ENCODE data around the gene CRYBB1.

- TF ChIP-seq CHD2 (IDR thresholded peaks at IDR 0.05; ENCODE audit: low read depth, low read length), result no peak
- TF ChIP-seq ATF6 (CRISPR knock-in tag; conservative IDR thresholded peaks at IDR 0.05), result no peak
- TF ChIP-seq TBL1XR1 (IDR thresholded peaks at IDR 0.05; ENCODE audit: borderline replicate concordance, low read length, partially characterized antibody), result no peak
- TF ChIP-seq MXI1 (IDR thresholded peaks at IDR 0.05; ENCODE audit: borderline replicate concordance, low read depth, low read length), result no peak
- TF ChIP-seq NR2F6 (IDR thresholded peaks at IDR 0.05), result no peak
- no peak for TF ChIP-seq NR2F6 (CRISPR knock-in tag; IDR thresholded peaks at IDR 0.05)
- TF ChIP-seq USF2 (IDR thresholded peaks at IDR 0.05; ENCODE audit: low read depth, low read length), result no peak
- no peak for TF ChIP-seq USF2 (CRISPR knock-in tag; IDR thresholded peaks at IDR 0.05; ENCODE audit: borderline replicate concordance)
- no peak for TF ChIP-seq ZBTB14 (CRISPR knock-in tag; IDR thresholded peaks at IDR 0.05)
- no peak for TF ChIP-seq ZNF782 (CRISPR knock-in tag; IDR thresholded peaks at IDR 0.05; ENCODE audit: borderline replicate concordance)
- no peak for TF ChIP-seq SP1 (IDR thresholded peaks at IDR 0.05)
- no peak for TF ChIP-seq SP1 (CRISPR knock-in tag; IDR thresholded peaks at IDR 0.05)
- TF ChIP-seq NFATC3 (CRISPR knock-in tag; IDR thresholded peaks at IDR 0.05), result no peak
Measured at GRCh38 chr22:26574001-26574723, 43.7 kb downstream of the CRYBB1 start.
